ENCODE results near the gene XIRP2.

Gene XIRP2

GRCh38 chr2:167157523-167157922, 269.2 kb downstream of the XIRP2 start:
- no peak for TF ChIP-seq MAX (IDR thresholded peaks at IDR 0.05; ENCODE audit: low read depth, low read length)
- no peak for TF ChIP-seq POLR2A (IDR thresholded peaks at IDR 0.05; ENCODE audit: extremely low read depth, insufficient read length)
- no peak for TF ChIP-seq MYC (IDR thresholded peaks at IDR 0.05; ENCODE audit: low read depth, low read length)
- no peak for TF ChIP-seq CTCF (IDR thresholded peaks at IDR 0.05; ENCODE audit: low read depth, low read length)
- H3K4me3 ChIP-seq (ENCODE audit: low read depth, low read length), result no peak overlapping the region
- DNase-seq (ENCODE audit: low read depth), result no peak

GRCh38 chr2:167177196-167177595, 288.9 kb downstream of the XIRP2 start:
- TF ChIP-seq CTCF (IDR thresholded peaks at IDR 0.05; ENCODE audit: low read depth, low read length), result no peak
- no peak for TF ChIP-seq MAX (IDR thresholded peaks at IDR 0.05; ENCODE audit: low read depth, low read length)
- TF ChIP-seq POLR2A (IDR thresholded peaks at IDR 0.05; ENCODE audit: extremely low read depth, insufficient read length), result no peak
- no peak for TF ChIP-seq MYC (IDR thresholded peaks at IDR 0.05; ENCODE audit: low read depth, low read length)
- no peak overlapping the region for H3K4me3 ChIP-seq (ENCODE audit: low read depth, low read length)
- DNase-seq (ENCODE audit: low read depth), result no peak

GRCh38 chr2:167181134-167181533, 292.9 kb downstream of the XIRP2 start:
- no peak for TF ChIP-seq MAX (IDR thresholded peaks at IDR 0.05; ENCODE audit: low read depth, low read length)
- no peak for TF ChIP-seq POLR2A (IDR thresholded peaks at IDR 0.05; ENCODE audit: extremely low read depth, insufficient read length)
- TF ChIP-seq CTCF (IDR thresholded peaks at IDR 0.05; ENCODE audit: low read depth, low read length), result no peak
- no peak for TF ChIP-seq MYC (IDR thresholded peaks at IDR 0.05; ENCODE audit: low read depth, low read length)
- no peak for DNase-seq (ENCODE audit: low read depth)
- no peak overlapping the region for H3K4me3 ChIP-seq (ENCODE audit: low read depth, low read length)

GRCh38 chr2:167181688-167182087, 293.4 kb downstream of the XIRP2 start:
- DNase-seq (ENCODE audit: low read depth), result no peak
- no peak for TF ChIP-seq MAX (IDR thresholded peaks at IDR 0.05; ENCODE audit: low read depth, low read length)
- TF ChIP-seq CTCF (IDR thresholded peaks at IDR 0.05; ENCODE audit: low read depth, low read length), result no peak
- TF ChIP-seq POLR2A (IDR thresholded peaks at IDR 0.05; ENCODE audit: extremely low read depth, insufficient read length), result no peak
- TF ChIP-seq MYC (IDR thresholded peaks at IDR 0.05; ENCODE audit: low read depth, low read length), result no peak
- H3K4me3 ChIP-seq (ENCODE audit: low read depth, low read length), result no peak overlapping the region

GRCh38 chr2:167182403-167182802, 294.1 kb downstream of the XIRP2 start:
- no peak for DNase-seq (ENCODE audit: low read depth)
- TF ChIP-seq MYC (IDR thresholded peaks at IDR 0.05; ENCODE audit: low read depth, low read length), result no peak
- TF ChIP-seq POLR2A (IDR thresholded peaks at IDR 0.05; ENCODE audit: extremely low read depth, insufficient read length), result no peak
- no peak for TF ChIP-seq MAX (IDR thresholded peaks at IDR 0.05; ENCODE audit: low read depth, low read length)
- no peak for TF ChIP-seq CTCF (IDR thresholded peaks at IDR 0.05; ENCODE audit: low read depth, low read length)
- H3K4me3 ChIP-seq (ENCODE audit: low read depth, low read length), result no peak overlapping the region

- no peak overlapping the region for H3K4me3 ChIP-seq (ENCODE audit: low read depth, low read length)
- DNase-seq (ENCODE audit: low read depth), result no peak
- TF ChIP-seq CTCF (IDR thresholded peaks at IDR 0.05; ENCODE audit: low read depth, low read length), result no peak
- TF ChIP-seq MAX (IDR thresholded peaks at IDR 0.05; ENCODE audit: low read depth, low read length), result no peak
- TF ChIP-seq MYC (IDR thresholded peaks at IDR 0.05; ENCODE audit: low read depth, low read length), result no peak
- TF ChIP-seq POLR2A (IDR thresholded peaks at IDR 0.05; ENCODE audit: extremely low read depth, insufficient read length), result no peak
Measured at GRCh38 chr2:167183931-167184330, 295.7 kb downstream of the XIRP2 start.
